Pancreas (tissue), 10 donors: Measurements from ENCODE around the gene SERINC5. TPM values are rescaled to one million over a fixed set of nuclear protein-coding genes. Genes with fewer than 3 reads are reported as not detected.
A peak's percentile ranks its signal among the peaks of the same experiment; 100 is the strongest.
"Not testable (repeated sequence)": the region's sequence is repeated elsewhere in the genome, so short reads cannot be mapped to it uniquely, and the experiment has no call there.

Source experiments
- ATAC-seq, 4 donors: fragments of 200-7000 bp; cut with Tn5 transposase; one replicate each; pipeline versions ENCODE4 v1.8.0 to v1.9.1; 2020; ENCODE audit warnings: mild to moderate bottlenecking in 4 of 4, moderate library complexity in 4 of 4
- DNase-seq, 6 donors: peaks; one replicate each; pipeline ENCODE4 v3.0.0-alpha.2; 2020
- FAIRE-seq: peaks from 2 replicates; lab custom pipeline; 2012; peaks lifted over from hg19 to GRCh38; lab: Jason Lieb, UNC
- H3K27ac ChIP-seq, 4 donors: fragments of 200-600 bp; sonication (generic); 1 replicate in 3 of 4; 2 replicates in 1 of 4; pipeline versions ENCODE4 v1.5.0 to v1.8.0; 2020
- H3K27me3 ChIP-seq, 4 donors: fragments of 200-600 bp; one replicate each; pipeline ENCODE4 v1.8.0; 2021
- H3K36me3 ChIP-seq, 3 donors: fragments of 200-600 bp; sonication (generic) in 1 of 3; one replicate each; pipeline versions ENCODE4 v1.5.0 to v1.8.0; 2020 to 2021
- H3K4me1 ChIP-seq, 3 donors: fragments of 200-600 bp; one replicate each; pipeline ENCODE4 v1.8.0; 2021
- H3K4me3 ChIP-seq, 4 donors: fragments of 200-600 bp; sonication (generic) in 2 of 4; one replicate each; pipeline versions ENCODE4 v1.5.0 to v1.8.0; 2020 to 2021
- H3K9me3 ChIP-seq, 4 donors: fragments of 200-600 bp; one replicate each; pipeline ENCODE4 v1.8.0; 2021
- CTCF ChIP-seq, 4 donors: fragments of 200-600 bp; sonication (generic) in 3 of 4; IDR thresholded peaks; one replicate each; pipeline versions ENCODE4 v1.5.0 to v1.8.0; 2021; ENCODE audit warnings: antibody characterized with exemption in 4 of 4
- WGBS, 2 donors: extraction: QIAGEN DNeasy Blood & Tissue Kit; methylation state at CpG; one replicate each; pipeline ENCODE4 v1.1.7; 2013; 5-methylcytosine and 5-hydroxymethylcytosine counted together
- intact Hi-C, 3 donors: fragments of 100-400 bp; cut with DNase I; formaldehyde crosslinking; loops; one replicate each; pipeline versions ENCODE4 v1.11.1 to v1.14.2; 2022
- polyA plus RNA-seq, 2 donors: library from polyadenylated mRNA; stranded (reverse); fragments of 200-250 nt; gene quantifications; one replicate each; pipeline ENCODE4 v1.2.3, GENCODE V29; 2013
- total RNA-seq, 6 donors: library from RNA; stranded (reverse); fragmentation: NEBNext Ultra II Directional in 4 of 6; extraction: Animal tissue kit (Norgen Biotek cat#: 25700) in 4 of 6; gene quantifications; one replicate each; pipeline versions ENCODE4 v1.2.1 to v1.2.4, GENCODE V29; 2021 to 2023
- donor health status: healthy with polysubstance abuse.
- donor health status: DM: no; HTN: no; CAD: no; lungs with moderate emphysema.
- donor health status: DM: no; HTN: no; CAD: no.
- donor health status: control.
- donor health status: control.
- donor health status: Bipolar disorder and iron deficiency.
- donor health status: DM: yes; HTN: yes; CAD: no.
- donor health status: DM: no; HTN: no; CAD: no.
- donor health status: DM: no; HTN: no; CAD: no.
- donor health status: DM: yes; HTN: yes; CAD: no.

Gene SERINC5
- total and polyA plus RNA-seq, 8 donors, result 3.7 to 43.2 (median 14.8) TPM

- no peaks in the 10 kb centered on the region for H3K9me3 ChIP-seq
- peaks cover 28 to 62% (median 58%) of the 10 kb centered on the region in 3 donors for H3K4me1 ChIP-seq
- peak overlapping the region in 3 of 4 donors; percentile 58 to 76 (median 71) for H3K27ac ChIP-seq
- DNase-seq (no peak), ATAC-seq (no peak), FAIRE-seq (no peak)
- H3K36me3 ChIP-seq, result no peaks in the 10 kb centered on the region
- H3K27me3 ChIP-seq, result no peaks in the 10 kb centered on the region
- 87 to 92% methylated on average over 6 of the region's 6 CpGs for WGBS, 2 donors
- intact Hi-C loops, result loop anchor here in 1 of 3 donors (10.0 kb wide), 1 partner anchor 70 kb away; the partner anchor contains the start of gene SERINC5
- no peak for TF ChIP-seq CTCF (IDR thresholded peaks at IDR 0.05)
- no peak overlapping the region for H3K4me3 ChIP-seq
Observed at GRCh38 chr5:80185095-80185494, 70.8 kb downstream of the SERINC5 start.

DNA sequence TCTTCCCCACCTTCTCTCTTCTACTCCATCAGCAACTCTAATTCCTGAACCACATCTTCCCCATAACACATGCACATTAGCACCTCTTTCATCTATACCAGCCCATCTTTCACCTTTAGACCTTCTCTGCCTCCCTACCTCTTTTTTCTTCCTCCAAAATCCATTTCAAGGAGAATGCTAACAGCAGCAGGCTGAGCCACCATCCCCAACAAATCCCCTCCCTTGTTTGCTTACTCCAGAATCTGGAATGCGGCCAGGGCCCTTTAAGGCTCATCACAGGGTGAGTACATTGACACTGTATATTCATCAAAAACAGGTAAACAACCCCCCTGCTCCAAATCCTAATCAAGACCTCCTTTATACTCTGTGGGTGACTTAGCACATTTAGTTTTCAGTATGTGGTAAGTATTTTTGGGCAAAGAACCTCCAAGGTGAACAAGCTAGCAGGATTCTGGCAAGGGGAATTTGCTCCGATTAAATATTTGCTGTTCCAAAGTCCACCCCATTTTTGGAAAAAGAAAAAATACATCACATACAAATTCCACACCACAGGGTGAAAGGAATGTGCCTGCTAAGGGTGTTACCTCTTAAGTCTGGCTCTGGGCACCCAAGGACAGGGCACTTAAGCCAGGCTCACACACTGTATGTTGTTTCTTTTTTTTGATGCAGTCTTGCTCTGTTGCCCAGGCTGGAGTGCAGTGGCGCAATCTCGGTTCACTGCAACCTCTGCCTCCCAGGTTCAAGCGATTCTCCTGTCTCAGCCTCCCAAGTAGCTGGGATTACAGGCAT, 71.4 kb downstream of the SERINC5 start:
- ATAC-seq (peak; percentile 74 to 86 (median 80)), FAIRE-seq (no peak), DNase-seq (peak in 4 of 6 donors; percentile 37 to 71 (median 42))
- WGBS, 2 donors, result 12 to 24% methylated on average over 5 of the region's 5 CpGs
- Histone ChIP-seq H3K4me3 (no peak overlapping the region), H3K4me1 (peaks cover 29 to 62% (median 59%) of the 10 kb centered on the region in 3 donors), H3K27me3 (no peaks in the 10 kb centered on the region), H3K36me3 (no peaks in the 10 kb centered on the region), H3K9me3 (no peaks in the 10 kb centered on the region), H3K27ac (peak overlapping the region in 3 of 4 donors; percentile 58 to 76 (median 71))
- intact Hi-C loops, result loop anchor here in 1 of 3 donors (10.0 kb wide), 1 partner anchor 70 kb away; the partner anchor contains the start of gene SERINC5
- TF ChIP-seq CTCF (IDR thresholded peaks at IDR 0.05), result no peak

DNA sequence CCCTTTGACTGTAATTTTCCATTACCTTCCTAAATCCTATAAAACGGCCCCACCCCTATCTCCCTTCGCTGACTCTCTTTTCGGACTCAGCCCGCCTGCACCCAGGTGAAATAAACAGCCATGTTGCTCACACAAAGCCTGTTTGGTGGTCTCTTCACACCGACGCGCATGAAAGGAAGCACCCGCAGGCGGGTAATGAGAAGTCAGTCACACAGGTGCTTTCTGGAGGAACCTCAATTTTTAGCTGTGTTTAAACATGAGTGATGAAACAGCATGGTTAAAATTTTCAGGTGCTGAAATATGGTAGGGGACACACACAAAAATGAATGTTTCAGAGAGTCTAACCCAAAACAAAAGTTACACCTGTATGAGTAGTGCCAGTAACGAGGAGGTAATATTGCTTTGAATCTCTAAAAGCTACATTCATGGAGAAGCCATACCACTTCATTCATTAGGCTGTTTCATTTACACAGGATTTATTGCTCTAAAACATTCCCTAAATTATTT, 72.1 kb downstream of the SERINC5 start:
- not testable (repeated sequence) for ATAC-seq, H3K4me3 ChIP-seq, FAIRE-seq, H3K36me3 ChIP-seq, DNase-seq, H3K27me3 ChIP-seq, H3K9me3 ChIP-seq
- WGBS, 2 donors, result 44 to 55% methylated on average over 7 to 10 of the region's 10 CpGs
- Histone ChIP-seq H3K27ac (peak overlapping the region in 3 of 4 donors; percentile 58 to 76 (median 71)), H3K4me1 (peaks cover 29 to 62% (median 59%) of the 10 kb centered on the region in 3 donors)
- intact Hi-C loops, result loop anchor here in 1 of 3 donors (10.0 kb wide), 1 partner anchor 71 kb away; the partner anchor contains the start of gene SERINC5

DNA sequence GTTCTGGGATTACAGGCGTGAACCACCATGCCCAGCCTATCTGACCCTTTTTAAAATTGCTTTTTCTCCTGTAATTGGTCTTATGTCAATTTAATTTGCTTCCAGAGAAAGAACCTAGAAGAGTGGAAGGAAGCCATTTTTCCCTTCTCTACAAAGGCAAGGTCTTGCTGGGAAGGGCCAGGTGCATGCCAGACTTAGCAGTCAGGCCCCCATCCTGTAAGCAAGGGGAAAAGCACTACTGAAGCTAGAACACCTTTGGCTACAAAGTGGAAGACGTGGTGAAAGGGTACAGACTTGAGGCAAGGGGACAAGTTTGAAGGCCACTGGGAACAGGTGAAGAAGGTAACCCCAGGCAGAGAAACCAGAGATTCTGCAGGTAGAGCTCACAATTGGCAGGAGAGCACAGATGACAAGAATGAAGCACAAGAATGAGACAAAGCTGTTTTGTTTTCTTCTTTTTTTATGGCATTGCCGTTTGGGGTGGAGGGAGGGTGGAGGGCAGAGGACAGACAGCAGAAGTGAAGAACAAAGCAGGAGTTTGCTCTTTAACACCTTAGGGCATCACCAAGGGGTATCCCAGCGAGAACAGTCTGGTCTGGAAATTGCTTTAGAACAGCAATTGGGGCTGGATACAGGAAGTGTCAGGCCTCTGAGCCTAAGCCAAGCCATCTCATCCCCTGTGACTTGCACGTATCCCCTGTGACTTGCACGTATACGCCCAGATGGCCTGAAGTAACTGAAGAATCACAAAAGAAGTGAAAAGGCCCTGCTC, 72.9 kb downstream of the SERINC5 start:
- FAIRE-seq (no peak), DNase-seq (no peak), ATAC-seq (no peak)
- peak overlapping the region; percentile 23 to 76 (median 54) for H3K27ac ChIP-seq
- no peaks in the 10 kb centered on the region for H3K27me3 ChIP-seq
- no peaks in the 10 kb centered on the region for H3K36me3 ChIP-seq
- TF ChIP-seq CTCF (IDR thresholded peaks at IDR 0.05), result no peak
- intact Hi-C loops, result loop anchor here in 1 of 3 donors (10.0 kb wide), 1 partner anchor 72 kb away; the partner anchor contains the start of gene SERINC5
- H3K4me3 ChIP-seq, result no peak overlapping the region
- peaks cover 29 to 62% (median 59%) of the 10 kb centered on the region in 3 donors for H3K4me1 ChIP-seq
- no peaks in the 10 kb centered on the region for H3K9me3 ChIP-seq
- 52 to 64% methylated on average over 7 of the region's 7 CpGs for WGBS, 2 donors
